Measurements from ENCODE around the gene MPHOSPH6. TPM values are rescaled to one million over a fixed set of nuclear protein-coding genes. Genes with fewer than 3 reads are reported as not detected.

The MPHOSPH6 gene
- polyA plus RNA-seq, 1 donor from 2014 or later = 75.1 TPM

- H3K36me3 ChIP-seq (ENCODE audit: insufficient read depth, low read length) = no peaks in the 10 kb centered on the region
- no peak overlapping the region for H3K9ac ChIP-seq (ENCODE audit: low read length)
- no peaks in the 10 kb centered on the region for H3K9me2 ChIP-seq (ENCODE audit: insufficient read depth, low read length)
- no peaks in the 10 kb centered on the region for H3F3A ChIP-seq (ENCODE audit: insufficient read depth, low read length, poor library complexity, severe bottlenecking)
- TF ChIP-seq CTCF (IDR thresholded peaks at IDR 0.05; ENCODE audit: poor library complexity, severe bottlenecking) (no peak), RAD21 (conservative IDR thresholded peaks at IDR 0.05) (no peak), MXI1 (conservative IDR thresholded peaks at IDR 0.05; ENCODE audit: poor library complexity, severe bottlenecking) (no peak), EZH2 (IDR thresholded peaks at IDR 0.05; ENCODE audit: borderline replicate concordance, insufficient read depth, low read length, poor library complexity, severe bottlenecking) (no peak), EP300 (conservative IDR thresholded peaks at IDR 0.05; ENCODE audit: poor library complexity, severe bottlenecking) (no peak), TAF1 (IDR thresholded peaks at IDR 0.05; ENCODE audit: low read depth) (no peak), REST (IDR thresholded peaks at IDR 0.05; ENCODE audit: borderline replicate concordance) (no peak), SMC3 (conservative IDR thresholded peaks at IDR 0.05; ENCODE audit: poor library complexity) (no peak), POLR2AphosphoS5 (IDR thresholded peaks at IDR 0.05) (no peak)
- H3K4me2 ChIP-seq (ENCODE audit: low read length) = no peak overlapping the region
- H3K4me3 ChIP-seq (ENCODE audit: low read length) = no peak overlapping the region
- H3K79me2 ChIP-seq (replicated peaks; ENCODE audit: insufficient read depth, low read length) = no peaks in the 10 kb centered on the region
- H4K20me1 ChIP-seq (ENCODE audit: insufficient read depth) = no peaks in the 10 kb centered on the region
- no peak overlapping the region for H2AFZ ChIP-seq (ENCODE audit: low read depth, low read length)
- no peaks in the 10 kb centered on the region for H3K27me3 ChIP-seq (ENCODE audit: insufficient read depth, low read depth, low read length)
- H3K27ac ChIP-seq (ENCODE audit: low read length) = no peak overlapping the region
- H3K9me3 ChIP-seq (ENCODE audit: low read length) = no peaks in the 10 kb centered on the region
These were observed 7.5 kb upstream of the MPHOSPH6 start for GRCh38 chr16:82177555-82177954.

- no peak overlapping the region for H3K4me2 ChIP-seq (ENCODE audit: low read length)
- no peak overlapping the region for H2AFZ ChIP-seq (ENCODE audit: low read depth, low read length)
- H3K9ac ChIP-seq (ENCODE audit: low read length) = no peak overlapping the region
- no peak for TF ChIP-seq REST (IDR thresholded peaks at IDR 0.05; ENCODE audit: borderline replicate concordance)
- no peak for TF ChIP-seq POLR2AphosphoS5 (IDR thresholded peaks at IDR 0.05)
- TF ChIP-seq TAF1 (IDR thresholded peaks at IDR 0.05; ENCODE audit: low read depth) = no peak
- no peaks in the 10 kb centered on the region for H3K79me2 ChIP-seq (replicated peaks; ENCODE audit: insufficient read depth, low read length)
- H4K20me1 ChIP-seq (ENCODE audit: insufficient read depth) = no peaks in the 10 kb centered on the region
- no peaks in the 10 kb centered on the region for H3K9me2 ChIP-seq (ENCODE audit: insufficient read depth, low read length)
- no peak overlapping the region for H3K4me3 ChIP-seq (ENCODE audit: low read length)
- H3K9me3 ChIP-seq (ENCODE audit: low read length) = no peaks in the 10 kb centered on the region
- H3K27me3 ChIP-seq (ENCODE audit: insufficient read depth, low read depth, low read length) = peaks cover 4% of the 10 kb centered on the region
- no peak overlapping the region for H3K27ac ChIP-seq (ENCODE audit: low read length)
- H3F3A ChIP-seq (ENCODE audit: insufficient read depth, low read length, poor library complexity, severe bottlenecking) = no peaks in the 10 kb centered on the region
- no peaks in the 10 kb centered on the region for H3K36me3 ChIP-seq (ENCODE audit: insufficient read depth, low read length)
These were observed 6.2 kb upstream of the MPHOSPH6 start for GRCh38 chr16:82176204-82176603.

All from neural cell (in vitro differentiated cells).